ENCODE results near the gene GALNTL6.
"Not testable (repeated sequence)": the region's sequence is repeated elsewhere in the genome, so short reads cannot be mapped to it uniquely, and the experiment has no call there.

The GALNTL6 gene

DNA sequence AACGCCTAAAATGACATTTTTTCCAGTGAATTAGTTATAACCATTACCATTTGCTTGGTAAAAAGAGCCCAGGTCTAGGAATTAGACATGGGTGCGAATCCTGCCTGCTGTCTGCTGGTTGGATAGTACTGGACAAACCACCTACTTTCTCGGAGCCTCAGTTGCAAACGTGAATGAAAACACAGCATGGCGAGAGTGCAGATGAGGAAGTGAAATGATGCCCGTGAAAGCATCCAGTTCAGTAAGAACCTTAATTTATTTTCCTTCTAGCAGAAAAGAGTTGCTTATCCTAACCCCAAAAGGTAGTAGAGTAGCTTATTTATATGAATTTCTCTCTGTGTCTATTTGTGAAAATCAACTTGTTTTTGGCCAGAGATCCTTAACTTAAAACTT lies 1184.0 kb downstream of the GALNTL6 start:
- DNase-seq: no peak
- intact Hi-C loops (cut with DNase I): no loop called here

DNA sequence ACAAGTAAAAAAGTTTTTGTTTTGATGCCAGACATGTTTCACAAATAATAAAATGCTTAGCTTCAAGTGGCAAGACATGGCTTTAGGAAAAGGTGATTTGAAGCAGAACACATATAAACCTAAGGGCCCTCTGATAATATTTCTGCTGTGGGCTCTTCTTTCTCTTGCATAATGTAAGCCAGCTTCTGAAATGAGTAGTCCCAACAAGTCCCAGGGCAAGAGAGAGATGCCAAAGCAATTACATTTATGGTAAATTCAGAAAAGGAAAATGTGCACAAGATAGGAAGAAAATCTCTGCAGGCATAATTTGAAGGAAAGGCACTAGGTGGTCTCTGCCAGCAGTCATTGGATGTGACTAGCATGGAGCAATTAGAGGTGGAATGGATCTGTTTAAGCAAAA lies 1184.7 kb downstream of the GALNTL6 start:
- intact Hi-C loops (cut with DNase I): no loop called here
- no peak for DNase-seq

DNA sequence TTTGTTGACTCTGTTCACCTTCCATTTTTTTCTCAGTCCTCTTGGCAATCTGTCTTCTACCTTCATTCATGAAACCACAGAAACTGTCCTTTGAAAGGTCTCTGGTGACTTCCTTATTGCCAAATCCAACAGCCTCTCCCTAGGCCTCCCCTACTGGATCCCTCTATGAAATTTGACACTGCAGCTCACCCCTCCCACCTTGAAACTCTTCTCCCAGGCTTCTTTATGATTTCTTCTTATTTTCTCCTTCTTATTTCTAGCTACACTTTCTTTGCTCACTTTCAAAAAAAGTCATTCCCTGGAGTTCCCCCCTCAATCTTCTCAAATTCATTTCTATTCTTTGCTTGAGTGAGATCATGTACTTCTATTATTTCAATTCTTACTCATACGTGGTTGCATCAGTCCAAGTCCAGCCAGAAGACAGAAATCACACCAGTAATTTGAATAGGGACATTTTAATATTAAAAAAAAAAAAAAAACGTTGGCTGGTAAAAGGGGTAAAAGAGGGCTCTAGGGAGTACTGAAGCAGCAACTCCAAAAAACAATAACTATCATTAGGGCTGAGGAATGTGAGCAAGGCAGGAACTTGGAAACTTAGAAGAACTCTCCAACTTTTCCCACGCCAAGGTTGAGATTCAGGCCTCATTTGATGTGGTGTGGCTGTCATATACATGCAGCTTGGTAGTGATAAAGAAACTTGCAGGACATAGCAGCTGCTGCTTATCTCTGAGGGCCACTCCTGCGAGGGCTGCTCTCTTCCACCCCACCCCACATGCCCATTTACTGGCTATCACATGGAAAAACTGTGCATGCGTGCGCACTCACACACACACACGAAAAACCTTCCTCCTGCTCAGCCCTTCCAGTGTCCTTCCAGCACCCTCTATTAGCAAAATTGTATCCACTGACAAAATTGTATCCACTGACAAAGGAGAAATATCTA lies 1185.6 kb downstream of the GALNTL6 start:
- peak in 1 of 42 donors; percentile 29 for DNase-seq
- intact Hi-C loops (cut with DNase I): no loop called here

DNA sequence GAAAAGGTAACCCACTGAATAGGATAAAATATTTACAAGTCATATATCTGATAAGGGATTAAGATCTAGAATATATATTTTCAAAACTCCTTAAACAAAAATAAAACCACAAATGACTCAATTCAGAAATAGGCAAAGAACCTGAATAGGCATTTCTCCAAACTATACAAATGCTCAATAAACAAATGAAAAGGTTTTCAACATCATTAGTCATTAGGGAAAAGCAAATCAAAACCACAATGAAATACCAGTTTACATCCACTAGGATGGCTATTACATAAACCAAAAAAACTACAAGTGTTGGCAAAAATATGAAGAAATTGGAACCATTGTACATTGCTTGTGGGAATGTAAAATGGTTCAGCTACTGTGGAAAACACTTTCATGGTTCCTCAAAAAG lies 1188.4 kb downstream of the GALNTL6 start:
- intact Hi-C loops (cut with DNase I): no loop called here

GRCh38 chr4:173002830-173003561 lies 1189.8 kb downstream of the GALNTL6 start:
- DNase-seq: no peak
- intact Hi-C loops (cut with DNase I): no loop called here

More for the DNA sequence above, 1188.4 kb downstream of the GALNTL6 start:
- no peak for DNase-seq

- intact Hi-C loops (cut with DNase I): no loop called here
- DNase-seq: peak in 1 of 42 donors; percentile 35
Measured at GRCh38 chr4:173005912-173006633, 1192.9 kb downstream of the GALNTL6 start.

- intact Hi-C loops (cut with DNase I): no loop called here
- DNase-seq: no peak
Measured at GRCh38 chr4:173008436-173008835, 1195.2 kb downstream of the GALNTL6 start.

DNA sequence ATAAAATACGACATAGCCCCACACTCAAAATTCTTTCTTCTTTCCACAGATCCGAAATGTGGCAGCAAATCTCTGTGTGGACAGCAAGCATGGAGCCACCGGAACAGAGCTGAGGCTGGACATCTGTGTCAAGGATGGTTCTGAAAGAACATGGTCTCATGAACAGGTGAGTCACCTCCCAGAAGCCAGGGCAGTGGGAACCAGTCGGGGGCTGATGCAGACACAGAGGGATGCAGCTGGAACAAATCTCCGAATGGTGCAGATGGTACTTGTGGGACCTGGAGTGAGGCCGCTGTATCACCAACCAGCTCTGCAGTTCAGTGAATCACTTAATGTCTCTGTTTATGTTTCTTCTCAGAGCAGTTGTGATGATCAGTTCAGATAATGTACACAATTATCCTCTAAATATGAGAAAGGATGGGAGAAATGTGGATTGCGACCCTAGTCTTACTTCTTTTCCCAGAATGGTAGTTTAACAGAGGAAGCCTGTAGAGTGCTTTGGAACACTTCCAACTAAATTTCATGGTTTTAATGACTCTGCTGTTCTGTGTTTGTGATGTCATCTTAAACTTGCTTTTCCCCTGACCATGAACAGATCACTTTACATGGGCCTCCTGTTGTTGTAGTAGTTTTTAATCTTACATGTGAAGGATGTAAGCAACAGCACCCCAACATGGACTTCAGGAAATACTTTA lies 1196.1 kb downstream of the GALNTL6 start:
- intact Hi-C loops (cut with DNase I): no loop called here

DNA sequence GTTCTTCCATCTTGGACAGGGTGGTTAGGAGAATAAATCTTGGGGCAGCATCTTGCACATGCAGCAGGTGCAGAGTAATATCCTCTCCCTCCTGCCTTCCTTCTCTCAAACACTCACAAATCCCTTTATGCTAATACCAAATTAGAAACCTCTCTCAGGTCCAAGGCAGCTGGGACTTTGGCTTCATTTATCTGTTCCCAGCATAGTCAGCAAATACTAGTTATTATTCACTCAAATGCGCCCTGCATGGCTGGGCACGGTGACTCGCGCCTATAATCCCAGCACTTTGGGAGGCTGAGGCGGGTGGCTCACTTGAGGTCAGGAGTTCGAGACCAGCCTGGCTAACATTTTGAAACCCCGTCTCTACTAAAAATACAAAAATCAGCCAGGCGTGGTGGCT lies 1199.4 kb downstream of the GALNTL6 start:
- DNase-seq: peak in 1 of 42 donors; percentile 37
- intact Hi-C loops (cut with DNase I): no loop called here

More for the DNA sequence above, 1196.1 kb downstream of the GALNTL6 start:
- DNase-seq: peak in 1 of 42 donors; percentile 37

DNA sequence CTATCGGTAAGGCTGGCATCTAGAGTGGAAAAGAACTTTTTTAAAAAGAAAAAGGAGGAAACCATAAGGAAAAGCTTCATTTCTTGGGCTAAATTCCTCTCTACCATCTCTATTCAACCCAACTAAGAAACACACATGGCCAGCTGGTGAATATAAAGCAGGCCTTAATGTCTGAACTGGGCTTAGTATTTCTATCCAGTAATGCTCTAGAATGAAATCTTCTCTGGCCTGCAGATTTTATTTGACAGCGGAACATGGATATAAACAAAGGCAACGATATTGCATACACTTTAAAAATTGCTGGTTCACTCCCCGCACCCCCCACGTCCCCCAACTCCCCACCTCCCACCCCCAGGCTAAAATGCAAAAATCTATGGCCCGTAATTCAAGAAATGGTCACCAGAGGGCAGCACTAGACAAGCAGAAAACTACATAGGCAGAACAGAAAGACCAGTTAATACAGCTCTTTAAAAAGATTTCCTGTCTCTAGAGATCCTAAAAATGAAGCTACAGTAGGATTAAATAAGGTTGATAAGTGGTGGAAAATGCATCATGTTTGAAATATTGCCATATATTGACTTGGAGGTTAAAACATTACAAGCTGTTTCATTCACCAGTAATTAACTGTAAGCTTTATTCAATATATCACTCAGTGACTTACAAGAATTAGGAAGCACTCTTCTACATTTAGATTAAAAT lies 1200.2 kb downstream of the GALNTL6 start:
- intact Hi-C loops (cut with DNase I): no loop called here
- DNase-seq: peak in 31 of 42 donors; percentile 3 to 84 (median 56)

DNA sequence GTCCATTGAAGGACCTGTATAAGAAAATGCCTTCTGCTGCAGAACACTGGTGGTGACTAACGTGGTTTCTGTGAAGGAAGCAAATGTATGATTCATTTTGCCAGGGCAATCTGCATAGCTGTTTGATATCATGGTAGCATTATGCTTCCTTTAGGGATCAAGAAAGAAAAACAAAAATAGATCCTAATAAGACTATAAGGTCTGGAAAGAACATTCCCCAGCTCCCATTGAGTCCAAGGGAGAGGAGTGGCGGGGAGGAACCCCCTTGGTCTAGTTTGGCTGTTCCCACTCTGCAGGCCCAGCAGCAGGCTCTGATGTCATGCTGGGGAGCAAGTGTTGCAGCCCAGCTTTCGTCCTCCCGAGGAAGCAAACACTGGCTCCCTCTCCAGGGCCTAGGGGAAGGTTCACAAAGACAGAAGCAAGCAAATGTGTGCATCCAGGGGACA lies 1200.9 kb downstream of the GALNTL6 start:
- intact Hi-C loops (cut with DNase I): no loop called here
- peak in 14 of 42 donors; percentile 4 to 45 (median 18) for DNase-seq

DNA sequence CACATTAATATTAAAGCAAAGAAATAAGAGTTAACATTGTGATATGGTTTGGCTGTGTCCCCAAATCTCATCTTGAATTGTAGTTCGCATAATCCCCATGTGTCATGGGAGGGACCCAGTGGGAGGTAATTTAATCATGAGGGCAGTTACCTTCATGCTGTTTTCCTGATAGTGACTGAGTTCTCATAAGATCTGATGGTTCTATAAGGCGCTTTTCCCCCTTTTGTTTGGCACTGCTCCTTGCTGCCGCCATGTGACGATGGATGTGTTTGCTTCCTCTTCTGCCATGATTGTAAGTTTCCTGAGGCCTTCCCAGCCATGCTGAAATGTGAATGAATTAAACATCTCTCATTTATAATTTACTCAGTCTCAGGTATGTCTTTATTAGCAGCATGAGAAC lies 1201.6 kb downstream of the GALNTL6 start:
- DNase-seq: no peak
- intact Hi-C loops (cut with DNase I): loop anchor here (5.0 kb wide), 1 partner anchor 242 kb away; no protein-coding TSS in a partner anchor

GRCh38 chr4:173017802-173018201 lies 1204.6 kb downstream of the GALNTL6 start:
- DNase-seq: no peak
- intact Hi-C loops (cut with DNase I): loop anchor here (5.0 kb wide), 1 partner anchor 239 kb away; no protein-coding TSS in a partner anchor

DNA sequence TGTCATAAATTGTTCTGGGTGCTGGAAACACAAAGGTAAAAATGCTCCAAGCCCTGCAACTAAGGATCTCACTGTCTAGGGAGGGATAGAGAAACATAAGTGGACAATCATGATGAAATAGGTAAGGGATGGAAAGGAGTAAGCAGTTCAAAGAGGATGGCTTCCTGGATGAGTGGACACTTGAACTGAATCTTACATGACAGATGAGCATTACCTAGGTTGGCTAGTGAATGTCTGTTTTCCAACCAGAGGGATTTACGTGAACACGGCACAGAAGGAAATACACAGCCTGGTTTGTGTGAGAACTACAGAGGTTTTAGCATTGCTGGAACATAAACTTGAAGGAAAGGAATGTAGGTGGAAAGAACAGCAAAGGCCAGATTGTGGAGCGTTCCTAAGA lies 1205.2 kb downstream of the GALNTL6 start:
- no peak for DNase-seq
- intact Hi-C loops (cut with DNase I): loop anchor here (5.0 kb wide), 1 partner anchor 239 kb away; no protein-coding TSS in a partner anchor

DNA sequence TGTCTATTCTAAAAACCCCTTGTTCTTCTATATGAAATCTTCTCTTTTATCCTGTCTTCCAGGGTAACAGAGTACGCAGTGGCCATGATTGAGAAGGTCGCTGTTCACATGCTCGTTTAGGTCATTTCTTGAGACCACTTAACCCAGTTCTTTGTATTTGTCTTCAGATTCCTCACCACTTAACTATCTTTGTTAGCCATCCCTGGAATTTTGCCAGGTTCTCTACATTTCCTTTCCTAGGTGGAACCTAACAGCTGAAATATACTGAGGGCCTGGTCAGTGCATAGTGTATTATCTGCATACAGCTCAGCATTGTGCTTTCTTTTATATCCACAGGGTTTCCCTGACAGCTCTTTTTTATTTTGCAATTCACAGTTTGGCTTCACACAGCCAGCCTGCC lies 1206.5 kb downstream of the GALNTL6 start:
- no peak for DNase-seq
- intact Hi-C loops (cut with DNase I): loop anchor here (5.0 kb wide), 1 partner anchor 238 kb away; no protein-coding TSS in a partner anchor

GRCh38 chr4:173021746-173022573 lies 1208.8 kb downstream of the GALNTL6 start:
- intact Hi-C loops (cut with DNase I); DNase-seq: not testable (repeated sequence)

DNA sequence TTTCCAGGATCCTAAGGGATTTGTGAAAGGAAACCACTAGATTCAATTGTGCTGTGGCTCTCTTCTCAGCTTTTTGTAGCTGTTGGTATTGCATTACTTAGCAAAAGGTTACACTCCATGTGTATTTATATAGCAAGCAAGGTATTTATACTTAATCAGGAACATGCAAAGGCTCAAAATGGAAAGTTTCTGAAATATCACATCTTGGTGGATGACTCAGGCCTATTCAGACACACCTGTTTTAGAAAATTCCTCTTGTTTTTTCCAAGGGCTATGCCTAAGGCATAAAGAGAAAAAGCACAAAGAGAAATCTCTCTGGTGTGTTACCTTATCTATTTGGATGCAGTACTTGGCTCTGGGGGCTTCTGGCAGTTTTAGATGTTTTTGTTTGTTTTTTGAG lies 1211.0 kb downstream of the GALNTL6 start:
- DNase-seq: no peak
- intact Hi-C loops (cut with DNase I): no loop called here

Data from head of caudate nucleus (tissue), 42 donors.